GM20000 (cell line): ENCODE data around the gene PITPNM2.

Experiments
- DNase-seq: peaks from one replicate; pipeline ENCODE4 v3.0.0; 2012; ENCODE audit warnings: low spot score
- TF ChIP-seq, protein P1 (sequence below): IDR thresholded peaks from 2 replicates; pipeline ENCODE4 v1.5.1; 2012; ENCODE audit warnings: mild to moderate bottlenecking, control low read depth; ENCODE audit errors: extremely low read depth, missing control alignments

Gene PITPNM2

DNA sequence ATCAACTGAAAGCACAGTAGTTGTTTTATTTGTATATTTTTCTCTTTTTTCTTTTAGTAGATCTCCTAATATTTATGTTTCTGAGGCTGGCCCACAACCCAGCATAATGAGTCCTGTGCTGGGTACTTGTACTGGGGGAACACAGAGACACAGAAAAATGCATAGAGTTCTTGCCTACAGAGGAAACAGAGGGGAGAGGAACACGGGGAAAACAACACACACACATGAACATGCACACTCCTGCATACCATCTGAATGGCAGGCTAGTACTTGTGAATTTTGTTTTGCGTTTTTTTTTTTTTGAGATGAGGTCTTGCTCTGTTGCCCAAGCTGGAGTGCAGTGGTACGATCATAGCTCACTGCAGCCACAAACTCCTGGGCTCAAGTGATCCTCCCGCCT lies 21.3 kb downstream of the PITPNM2 start:
- DNase-seq, result no peak
- TF ChIP-seq, protein P1, sequence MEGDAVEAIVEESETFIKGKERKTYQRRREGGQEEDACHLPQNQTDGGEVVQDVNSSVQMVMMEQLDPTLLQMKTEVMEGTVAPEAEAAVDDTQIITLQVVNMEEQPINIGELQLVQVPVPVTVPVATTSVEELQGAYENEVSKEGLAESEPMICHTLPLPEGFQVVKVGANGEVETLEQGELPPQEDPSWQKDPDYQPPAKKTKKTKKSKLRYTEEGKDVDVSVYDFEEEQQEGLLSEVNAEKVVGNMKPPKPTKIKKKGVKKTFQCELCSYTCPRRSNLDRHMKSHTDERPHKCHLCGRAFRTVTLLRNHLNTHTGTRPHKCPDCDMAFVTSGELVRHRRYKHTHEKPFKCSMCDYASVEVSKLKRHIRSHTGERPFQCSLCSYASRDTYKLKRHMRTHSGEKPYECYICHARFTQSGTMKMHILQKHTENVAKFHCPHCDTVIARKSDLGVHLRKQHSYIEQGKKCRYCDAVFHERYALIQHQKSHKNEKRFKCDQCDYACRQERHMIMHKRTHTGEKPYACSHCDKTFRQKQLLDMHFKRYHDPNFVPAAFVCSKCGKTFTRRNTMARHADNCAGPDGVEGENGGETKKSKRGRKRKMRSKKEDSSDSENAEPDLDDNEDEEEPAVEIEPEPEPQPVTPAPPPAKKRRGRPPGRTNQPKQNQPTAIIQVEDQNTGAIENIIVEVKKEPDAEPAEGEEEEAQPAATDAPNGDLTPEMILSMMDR, result no peak

DNA sequence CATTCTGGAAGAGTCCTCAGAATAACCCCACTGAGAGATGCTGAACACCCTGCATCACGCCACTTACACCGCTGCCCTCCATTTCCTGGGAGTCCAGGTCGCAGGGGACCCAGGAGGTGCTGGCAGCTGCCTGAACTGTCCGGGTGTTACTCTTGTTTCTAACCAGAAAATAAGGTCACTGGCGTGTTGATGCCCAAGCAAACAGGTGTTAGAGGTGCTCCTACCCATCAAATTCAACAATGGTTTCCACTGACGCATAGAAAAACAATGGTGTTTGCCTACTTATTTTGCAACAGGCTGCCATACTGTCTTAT lies 23.8 kb downstream of the PITPNM2 start:
- DNase-seq, result no peak
- TF ChIP-seq, protein P1, result no peak

DNA sequence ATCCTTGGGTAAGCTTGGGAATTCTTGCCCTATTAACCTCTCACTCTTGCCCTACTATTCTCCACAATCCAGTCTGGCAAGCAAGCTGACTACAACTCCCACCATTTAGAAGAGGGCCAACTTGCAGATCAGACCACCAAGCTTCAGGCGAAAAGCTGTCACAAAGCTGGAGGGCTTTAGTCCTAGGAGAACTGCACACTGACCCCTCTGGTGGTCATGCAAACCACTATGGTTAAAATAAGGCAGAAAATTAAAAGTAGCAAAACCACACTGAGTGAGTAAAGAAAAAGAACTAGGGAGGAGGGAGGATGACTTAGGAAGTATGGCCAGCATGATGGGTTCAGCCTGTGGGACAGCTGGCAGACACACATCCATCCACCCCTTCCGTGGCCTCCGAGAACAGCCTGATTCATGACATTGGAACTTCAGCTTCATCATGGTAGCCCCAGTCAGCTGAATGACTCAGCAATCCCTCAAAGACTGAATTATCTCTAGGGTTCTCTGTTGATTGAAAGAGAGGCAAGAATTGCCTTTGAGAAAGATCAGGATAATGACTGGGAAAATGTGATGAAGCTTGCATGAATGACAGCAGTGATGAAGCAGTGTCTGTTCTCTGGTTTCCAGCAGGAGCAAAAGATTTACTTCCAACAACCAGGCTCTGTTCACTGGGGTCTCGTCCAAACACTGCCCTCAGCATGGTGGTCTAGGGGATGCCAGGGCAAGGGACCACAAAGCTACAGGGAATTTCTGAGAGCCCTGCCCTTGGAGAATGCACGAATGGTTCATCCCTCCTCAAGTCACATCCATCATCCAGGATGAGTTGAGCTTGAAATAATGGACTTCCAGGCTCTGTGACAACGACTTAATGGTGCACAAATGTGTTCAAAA lies 24.4 kb downstream of the PITPNM2 start:
- TF ChIP-seq, protein P1, result no peak

DNA sequence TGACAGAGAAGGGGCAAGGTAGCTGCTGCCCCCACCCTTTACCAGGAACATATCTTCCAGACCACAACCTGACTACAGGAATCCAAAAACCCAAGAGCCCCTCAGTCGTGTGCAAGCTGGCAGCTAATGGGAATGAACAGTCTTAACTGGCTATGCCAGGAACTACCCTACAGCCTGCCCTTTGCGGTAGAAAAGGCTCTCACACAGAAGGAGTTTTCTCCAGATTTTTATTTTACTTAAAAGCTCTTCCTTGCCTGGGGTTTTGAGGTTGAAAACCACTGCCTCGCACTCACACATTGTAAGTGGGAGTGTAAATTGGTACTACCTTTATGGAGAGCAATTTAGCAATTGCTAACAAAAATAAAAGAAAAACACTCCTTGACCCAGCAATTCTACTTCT lies 28.3 kb downstream of the PITPNM2 start:
- no peak for DNase-seq
- TF ChIP-seq, protein P1, result no peak

More for the DNA sequence above, 24.4 kb downstream of the PITPNM2 start:
- no peak for DNase-seq

DNA sequence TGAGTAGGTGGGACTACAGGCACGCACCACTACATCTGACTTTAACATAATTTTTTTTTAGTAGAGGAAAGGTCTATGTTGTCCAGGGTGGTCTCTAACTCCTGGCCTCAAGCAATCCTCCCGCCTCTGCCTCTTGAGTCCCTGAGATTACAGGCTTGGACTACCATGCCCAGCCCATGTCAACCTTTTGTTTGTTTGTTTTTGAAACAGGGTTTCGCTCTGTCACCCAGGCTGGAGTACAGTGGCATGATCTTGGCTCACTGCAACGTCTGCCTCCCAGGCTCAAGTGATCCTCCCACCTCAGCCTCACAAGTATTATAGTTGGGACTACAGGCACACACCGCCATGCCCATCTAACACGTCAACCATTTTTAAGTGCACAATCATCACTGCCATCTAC lies 29.2 kb downstream of the PITPNM2 start:
- TF ChIP-seq, protein P1, result no peak
- DNase-seq, result no peak

DNA sequence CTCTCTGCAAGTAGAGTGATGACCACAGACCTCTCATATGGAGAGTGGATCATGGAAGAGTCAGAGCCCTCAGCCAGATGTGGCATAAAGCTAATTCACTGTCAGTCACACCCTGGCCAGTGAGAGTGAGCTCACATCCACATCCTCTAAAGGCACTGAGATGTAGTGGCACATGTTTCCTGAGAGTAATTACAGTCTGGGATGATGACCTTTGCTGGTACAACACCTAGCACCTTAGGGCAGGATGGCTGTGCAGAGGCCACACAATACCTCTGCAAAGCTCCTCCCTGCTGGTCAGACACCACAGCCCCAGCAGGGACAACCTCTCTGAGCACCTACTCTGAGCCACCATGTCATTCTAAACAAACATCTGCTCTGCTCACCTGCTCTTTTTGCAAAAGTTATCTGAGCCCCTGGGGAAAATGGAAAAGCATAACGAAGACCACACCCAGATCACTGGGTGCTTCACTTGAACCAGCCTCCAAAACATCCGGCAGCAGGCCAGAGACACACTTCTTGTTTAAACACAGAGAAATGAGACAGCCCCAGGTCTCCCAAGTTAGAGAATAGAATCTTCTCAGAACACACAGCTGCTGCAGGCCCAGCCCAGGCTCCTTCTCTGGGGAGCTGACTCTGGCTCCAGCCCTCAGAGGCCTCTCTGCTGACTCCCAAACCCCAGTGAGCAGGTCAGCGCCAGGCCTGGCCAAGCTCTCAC lies 30.3 kb downstream of the PITPNM2 start:
- TF ChIP-seq, protein P1, result no peak
- no peak for DNase-seq

DNA sequence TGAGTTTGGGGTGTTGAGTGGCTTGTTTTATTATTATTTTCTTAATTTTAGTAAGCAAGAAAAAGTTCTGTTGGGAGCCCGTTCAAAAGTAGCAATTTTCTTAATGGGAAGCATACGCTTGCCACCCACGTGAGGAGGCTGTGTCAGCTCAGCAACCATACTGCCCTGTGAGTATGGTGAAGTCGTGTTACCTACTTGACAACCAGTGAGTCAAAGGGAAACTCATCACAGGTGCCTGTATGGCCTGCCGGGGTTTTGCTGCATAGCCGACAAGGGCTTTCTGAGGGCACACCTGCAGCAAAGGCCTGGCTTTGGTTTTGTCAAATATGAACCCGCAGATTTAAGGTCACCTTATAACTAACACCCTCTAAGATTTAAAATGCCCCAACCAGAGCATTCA lies 31.1 kb downstream of the PITPNM2 start:
- peak; percentile 82 for DNase-seq
- TF ChIP-seq, protein P1, result no peak
